Activated naive CD4-positive, alpha-beta T cell treated with anti-CD3 and anti-CD28 coated beads for 36 hours (primary cell): ENCODE results near the gene DISP3. TPM values are rescaled to one million over a fixed set of nuclear protein-coding genes. Genes with fewer than 3 reads are reported as not detected.

Source experiments
- CTCF ChIA-PET: fragments of 350-600 bp; sonication (Branson Sonifier 250); formaldehyde crosslinking; loops from one replicate; lab custom pipeline; 2021; ENCODE audit warnings: antibody characterized with exemption; lab: Charles Lee
- DNase-seq: peaks from one replicate; pipeline ENCODE4 v3.0.0-alpha.2; 2020
- H3K27ac Mint-ChIP-seq: one replicate; pipeline ENCODE4 v1.8.0; 2021; ENCODE audit warnings: mild to moderate bottlenecking, mixed read lengths
- H3K27me3 Mint-ChIP-seq: one replicate; pipeline ENCODE4 v1.8.0; 2021; ENCODE audit warnings: low read depth, mixed read lengths
- H3K36me3 Mint-ChIP-seq: one replicate; pipeline ENCODE4 v1.8.0; 2021; ENCODE audit warnings: low read depth, mixed read lengths
- H3K4me1 Mint-ChIP-seq: one replicate; pipeline ENCODE4 v1.8.0; 2021; ENCODE audit warnings: low read depth, mixed read lengths
- H3K4me3 Mint-ChIP-seq: one replicate; pipeline ENCODE4 v1.8.0; 2021; ENCODE audit warnings: mild to moderate bottlenecking, moderate library complexity, mixed read lengths
- H3K9me3 Mint-ChIP-seq: one replicate; pipeline ENCODE4 v1.8.0; 2021; ENCODE audit warnings: mixed read lengths
- intact Hi-C: fragments of 100-400 bp; cut with micrococcal nuclease; formaldehyde crosslinking; loops from one replicate; pipeline ENCODE4 v1.15.1; 2023
- total RNA-seq, 2 experiments: library from RNA; stranded (reverse); gene quantifications; one replicate each; pipeline ENCODE4 v1.2.3, GENCODE V29; 2021

DISP3 gene
- total RNA-seq, 2 experiments from 2014 or later, result 0.07 to 0.17 TPM

DNA sequence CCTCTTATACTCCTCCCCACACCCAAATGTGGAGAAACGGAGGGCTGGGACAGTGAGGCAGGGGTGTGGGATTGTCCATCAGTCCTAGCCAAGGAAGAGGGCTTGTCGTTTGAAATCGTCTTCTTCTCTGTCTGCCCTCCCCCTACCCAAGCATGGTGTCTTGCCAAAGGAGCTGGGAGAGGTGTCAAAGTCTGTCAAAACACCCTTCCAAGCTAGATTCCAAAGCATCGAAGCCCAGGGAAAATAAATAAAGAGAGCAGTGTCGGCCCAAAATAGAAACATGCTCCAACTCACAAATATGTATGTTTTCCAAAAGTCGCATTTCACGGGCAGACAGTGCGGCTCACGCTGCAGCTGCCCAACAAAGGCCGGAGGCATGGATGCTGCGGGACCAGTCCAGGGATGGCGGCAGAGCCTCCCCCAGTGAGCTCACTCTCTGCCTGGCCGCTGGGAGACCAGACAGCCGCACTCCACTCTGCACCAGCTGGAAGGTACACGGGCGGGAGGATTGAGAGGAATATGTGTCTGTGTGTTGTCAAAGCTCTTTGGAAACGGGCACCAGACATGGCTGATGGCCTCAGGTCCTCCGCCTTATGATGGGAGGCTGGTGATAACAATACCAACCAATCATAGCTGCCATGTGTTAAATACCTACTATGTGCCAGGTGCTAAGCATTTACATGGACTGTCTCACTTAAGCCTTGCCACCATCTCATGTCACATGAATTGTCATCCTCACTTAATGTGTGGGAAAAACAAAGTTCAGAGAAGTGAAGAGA is 3.9 kb downstream of the DISP3 start:
- no peak overlapping the region for H3K4me3 Mint-ChIP-seq
- CTCF ChIA-PET, result no interaction called here
- no peak overlapping the region for H3K27ac Mint-ChIP-seq
- H3K27me3 Mint-ChIP-seq, result peaks cover 20% of the 10 kb centered on the region
- no peaks in the 10 kb centered on the region for H3K36me3 Mint-ChIP-seq
- no peak for DNase-seq
- no peaks in the 10 kb centered on the region for H3K9me3 Mint-ChIP-seq
- H3K4me1 Mint-ChIP-seq, result peaks cover 11% of the 10 kb centered on the region
- intact Hi-C loops, result no loop called here

DNA sequence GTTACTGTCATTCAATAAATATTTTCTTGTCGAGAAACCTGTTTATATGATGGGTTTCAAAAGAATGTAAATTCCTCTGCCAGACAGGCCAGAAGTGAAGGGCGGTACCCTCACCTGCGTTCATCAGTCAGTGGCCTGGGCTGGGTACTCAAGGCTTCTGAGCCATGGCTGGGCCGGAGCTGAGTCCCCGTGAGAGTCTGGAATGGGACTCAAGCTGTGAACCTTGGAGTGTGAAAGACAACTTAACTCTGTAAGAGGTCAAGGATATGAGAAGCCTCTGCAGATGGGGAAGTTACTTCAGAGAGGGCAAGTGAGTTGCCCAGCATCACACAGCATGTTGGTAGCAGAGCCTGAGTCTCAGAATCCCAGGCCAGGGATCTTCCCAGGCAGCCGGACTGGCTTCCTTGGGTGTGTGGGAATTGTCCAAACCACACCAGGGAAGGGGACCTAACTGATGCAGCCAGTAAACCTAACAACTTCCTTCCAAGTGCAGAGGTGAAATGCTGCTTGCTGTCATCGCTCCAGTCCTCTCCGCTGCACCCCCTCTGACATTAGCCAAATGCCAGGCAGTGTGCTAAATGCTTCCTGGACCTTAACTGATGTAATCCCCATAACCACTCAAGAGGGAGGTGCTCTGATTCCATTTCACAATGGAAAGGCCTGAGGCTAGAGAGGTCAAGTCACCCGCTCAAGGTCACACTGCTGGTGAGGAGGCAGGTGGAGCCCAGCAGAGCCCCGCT is 4.8 kb downstream of the DISP3 start:
- H3K4me1 Mint-ChIP-seq, result peaks cover 11% of the 10 kb centered on the region
- DNase-seq, result no peak
- peaks cover 20% of the 10 kb centered on the region for H3K27me3 Mint-ChIP-seq
- H3K27ac Mint-ChIP-seq, result no peak overlapping the region
- no peaks in the 10 kb centered on the region for H3K9me3 Mint-ChIP-seq
- no peaks in the 10 kb centered on the region for H3K36me3 Mint-ChIP-seq
- CTCF ChIA-PET, result no interaction called here
- intact Hi-C loops, result no loop called here
- no peak overlapping the region for H3K4me3 Mint-ChIP-seq

DNA sequence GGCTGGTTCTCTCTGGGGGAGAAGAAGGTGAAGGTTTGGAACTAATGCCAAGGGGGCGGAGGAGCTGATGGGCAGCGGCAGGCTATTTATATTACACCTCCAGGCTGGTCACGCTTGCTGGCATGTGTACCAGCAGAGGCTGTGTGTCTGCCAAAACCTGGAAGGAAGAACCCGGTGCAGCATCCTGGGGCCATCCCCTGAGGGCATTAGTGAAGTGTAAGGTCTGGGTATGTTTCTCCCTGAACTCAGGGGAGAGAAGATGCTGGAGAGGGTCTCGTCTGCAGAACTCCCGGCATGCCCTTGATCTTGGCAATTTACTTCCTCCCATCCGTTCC is 5.3 kb downstream of the DISP3 start:
- Mint-ChIP-seq H3K27ac (no peak overlapping the region), H3K36me3 (no peaks in the 10 kb centered on the region), H3K4me1 (peaks cover 11% of the 10 kb centered on the region), H3K9me3 (no peaks in the 10 kb centered on the region), H3K27me3 (peaks cover 20% of the 10 kb centered on the region), H3K4me3 (no peak overlapping the region)
- intact Hi-C loops, result no loop called here
- DNase-seq, result no peak
- CTCF ChIA-PET, result no interaction called here

DNA sequence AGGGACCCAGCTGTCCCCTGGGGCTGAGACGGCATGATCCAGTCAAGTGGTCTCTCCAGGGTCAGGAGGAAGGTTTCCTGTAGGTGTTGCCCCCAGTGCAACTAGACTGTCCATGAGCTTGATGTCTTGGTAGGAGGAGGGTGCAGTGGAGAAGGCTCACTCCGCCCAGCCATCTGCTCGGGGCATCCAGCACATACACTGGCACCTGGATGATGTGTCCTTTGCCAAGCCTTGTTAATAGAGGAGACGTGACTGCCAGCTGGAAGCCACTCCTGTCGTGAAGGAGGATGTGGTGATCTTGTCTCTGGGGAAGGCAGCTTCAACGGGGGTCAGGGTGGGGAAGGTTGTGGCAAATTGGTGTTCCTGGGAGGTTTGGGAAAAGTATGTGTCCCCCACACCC is 6.2 kb downstream of the DISP3 start:
- CTCF ChIA-PET, result no interaction called here
- H3K4me1 Mint-ChIP-seq, result peaks cover 8% of the 10 kb centered on the region
- H3K9me3 Mint-ChIP-seq, result no peaks in the 10 kb centered on the region
- DNase-seq, result no peak
- no peak overlapping the region for H3K4me3 Mint-ChIP-seq
- intact Hi-C loops, result no loop called here
- no peak overlapping the region for H3K27ac Mint-ChIP-seq
- H3K27me3 Mint-ChIP-seq, result peaks cover 19% of the 10 kb centered on the region
- H3K36me3 Mint-ChIP-seq, result no peaks in the 10 kb centered on the region

DNA sequence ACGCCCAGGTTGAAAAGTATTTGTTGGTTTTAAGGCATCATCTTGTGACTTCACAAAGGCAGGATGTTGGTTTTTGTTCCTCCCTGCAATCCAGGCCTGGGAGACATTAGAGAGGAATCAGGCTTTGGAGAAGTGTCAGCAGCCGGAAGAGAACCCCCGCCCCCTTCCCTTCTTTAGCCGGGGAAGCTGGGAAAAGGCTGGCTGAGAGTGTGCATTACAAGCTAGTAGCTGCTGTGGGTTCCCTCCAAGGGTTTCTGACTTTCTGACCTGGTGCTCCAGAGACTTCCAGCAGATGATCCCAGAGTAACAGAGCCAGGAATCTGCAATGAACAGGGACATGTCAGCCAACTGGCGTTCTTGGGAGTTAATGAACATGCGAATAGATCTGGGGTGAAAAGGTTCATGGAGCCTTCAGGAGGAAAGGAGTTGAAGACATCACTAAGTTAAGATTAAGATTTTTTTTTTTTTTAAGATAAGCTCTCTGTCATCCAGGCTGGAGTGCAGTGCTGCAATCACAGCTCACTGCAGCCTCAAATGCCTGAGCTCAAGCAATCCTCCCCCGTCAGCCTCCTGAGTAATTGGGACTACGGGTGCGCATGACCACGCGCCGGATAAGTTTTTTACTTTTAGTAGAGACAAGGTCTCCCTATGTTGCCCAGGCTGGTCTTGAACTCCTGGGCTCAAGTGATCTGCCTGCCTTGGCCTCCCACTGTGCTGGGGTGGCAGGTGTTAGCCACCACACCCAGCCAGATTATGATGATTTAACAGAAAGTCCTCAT is 7.5 kb downstream of the DISP3 start:
- no peak overlapping the region for H3K27ac Mint-ChIP-seq
- DNase-seq, result no peak
- intact Hi-C loops, result no loop called here
- H3K9me3 Mint-ChIP-seq, result no peaks in the 10 kb centered on the region
- H3K4me1 Mint-ChIP-seq, result no peaks in the 10 kb centered on the region
- CTCF ChIA-PET, result no interaction called here
- H3K27me3 Mint-ChIP-seq, result peaks cover 8% of the 10 kb centered on the region
- H3K4me3 Mint-ChIP-seq, result no peak overlapping the region
- no peaks in the 10 kb centered on the region for H3K36me3 Mint-ChIP-seq

DNA sequence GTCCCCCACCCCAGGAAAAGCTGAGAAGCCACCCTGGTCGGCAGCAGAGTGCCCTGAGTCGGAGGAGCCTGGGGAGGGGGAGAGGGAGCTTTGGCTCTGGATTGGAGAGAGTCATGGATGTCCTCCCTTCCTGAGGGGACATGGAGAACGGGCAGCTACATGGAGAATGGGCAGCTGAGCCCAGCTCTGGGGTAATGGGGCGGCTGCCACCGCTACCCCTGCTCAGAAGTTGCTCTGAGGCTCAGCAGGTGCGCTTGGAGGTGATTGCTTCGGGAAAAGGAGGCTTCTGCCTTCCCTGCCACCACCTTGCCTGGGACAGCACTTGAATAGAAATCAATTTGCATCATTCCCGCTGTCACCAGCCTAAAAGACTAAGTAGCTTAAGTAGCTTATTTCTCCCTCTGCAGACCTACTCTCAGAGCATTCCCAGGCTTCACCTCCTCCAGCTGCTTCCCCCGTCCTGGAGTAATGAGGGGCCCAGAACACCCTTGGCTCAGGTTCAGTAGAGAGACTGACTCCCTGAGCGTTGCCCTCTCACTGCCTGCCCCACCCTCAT is 8.3 kb downstream of the DISP3 start:
- no peak for DNase-seq
- Mint-ChIP-seq H3K4me1 (no peaks in the 10 kb centered on the region), H3K27me3 (peaks cover 2% of the 10 kb centered on the region), H3K4me3 (no peak overlapping the region), H3K9me3 (no peaks in the 10 kb centered on the region), H3K27ac (no peak overlapping the region), H3K36me3 (no peaks in the 10 kb centered on the region)
- intact Hi-C loops, result no loop called here
- CTCF ChIA-PET, result interaction anchor here (0.9 kb wide), 1 partner anchor 8 kb away, joined by 4 read pairs; the partner anchor contains the start of gene DISP3

DNA sequence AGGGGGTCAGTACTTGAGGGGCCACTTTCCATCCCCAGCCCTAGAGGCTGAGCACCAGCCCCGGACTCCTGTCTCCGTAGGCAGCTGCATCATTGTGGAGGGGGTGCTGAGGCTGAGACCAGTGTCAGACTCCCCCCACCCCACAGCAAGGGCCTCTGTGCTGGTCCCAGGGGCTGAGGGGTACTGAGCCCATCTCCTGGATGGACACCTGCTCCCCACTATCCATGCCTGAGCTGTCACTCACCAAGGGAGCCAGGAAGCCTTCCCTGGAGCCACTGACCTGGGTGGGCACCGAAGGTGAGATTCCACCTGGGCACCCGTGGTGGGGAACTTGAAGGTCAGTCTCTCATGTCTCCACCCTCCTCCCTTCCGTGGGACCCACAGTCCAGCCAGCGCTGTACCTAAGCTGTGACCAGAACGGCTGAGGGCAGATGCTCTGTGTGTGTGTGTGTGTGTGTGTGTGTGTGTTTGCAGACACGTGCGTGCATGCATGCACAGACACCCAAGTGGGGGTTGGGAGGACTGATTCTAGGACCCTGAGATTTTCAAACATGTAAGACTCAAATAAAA is 9.3 kb downstream of the DISP3 start:
- DNase-seq, result no peak
- peaks cover 2% of the 10 kb centered on the region for H3K27me3 Mint-ChIP-seq
- CTCF ChIA-PET, result no interaction called here
- H3K27ac Mint-ChIP-seq, result no peak overlapping the region
- no peak overlapping the region for H3K4me3 Mint-ChIP-seq
- H3K36me3 Mint-ChIP-seq, result no peaks in the 10 kb centered on the region
- H3K9me3 Mint-ChIP-seq, result no peaks in the 10 kb centered on the region
- intact Hi-C loops, result no loop called here
- H3K4me1 Mint-ChIP-seq, result no peaks in the 10 kb centered on the region

DNA sequence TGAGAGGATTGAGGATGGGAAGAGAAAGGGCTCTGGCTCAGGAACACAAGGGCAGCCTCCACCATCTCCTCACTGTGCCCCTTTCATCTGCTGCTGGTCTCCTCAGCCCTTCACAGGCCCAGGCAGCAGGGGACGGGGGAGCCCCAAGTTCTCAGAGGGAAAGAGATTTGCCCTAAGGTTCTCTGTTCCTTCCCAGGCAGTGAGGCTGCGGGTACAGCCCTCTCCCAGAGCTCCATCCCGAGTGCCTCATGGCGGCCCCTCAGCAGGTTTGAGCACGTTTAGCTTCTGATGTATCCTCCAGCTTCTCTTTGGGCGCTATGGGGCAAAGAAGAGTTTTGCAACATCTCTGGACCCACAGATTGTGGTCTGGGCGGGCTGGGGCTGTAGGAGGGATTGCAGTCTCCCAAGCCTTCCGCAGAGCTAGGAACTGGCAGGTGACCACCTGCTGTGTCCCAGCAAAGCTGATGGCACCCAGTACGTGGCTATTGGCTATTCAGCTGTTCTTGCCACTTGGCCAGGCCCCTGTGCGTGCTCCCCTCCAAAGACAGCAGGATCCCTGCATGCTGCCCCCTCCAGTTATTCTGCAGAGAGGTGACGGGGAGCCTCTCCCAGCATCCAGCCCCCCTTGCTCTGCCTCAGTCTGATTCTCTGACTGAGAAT is 10.1 kb downstream of the DISP3 start:
- Mint-ChIP-seq H3K27ac (no peak overlapping the region), H3K9me3 (peaks cover 3% of the 10 kb centered on the region), H3K27me3 (peaks cover 2% of the 10 kb centered on the region), H3K4me1 (no peaks in the 10 kb centered on the region), H3K36me3 (no peaks in the 10 kb centered on the region), H3K4me3 (no peak overlapping the region)
- DNase-seq, result no peak
- intact Hi-C loops, result no loop called here
- CTCF ChIA-PET, result no interaction called here

DNA sequence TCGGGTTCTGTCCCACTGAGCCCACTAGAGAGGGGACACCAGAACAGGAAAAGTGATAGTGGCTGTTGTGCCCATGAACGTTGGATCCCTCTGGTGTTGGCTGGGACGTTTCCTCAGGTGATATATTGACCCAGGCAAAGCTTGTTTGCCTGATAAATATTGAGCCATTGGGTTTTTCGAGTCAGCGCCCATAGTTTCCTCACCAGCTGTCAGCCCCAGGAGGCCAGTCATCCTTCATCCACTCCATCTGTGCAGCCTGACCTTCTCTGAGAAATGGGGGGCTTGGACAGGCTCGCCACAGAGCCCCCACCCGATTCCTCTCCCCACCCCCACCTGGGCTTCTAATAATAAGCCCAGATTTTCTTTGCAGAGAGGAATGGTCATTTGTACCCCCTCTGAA is 13.3 kb downstream of the DISP3 start:
- Mint-ChIP-seq H3K36me3 (no peaks in the 10 kb centered on the region), H3K27me3 (no peaks in the 10 kb centered on the region), H3K9me3 (peaks cover 3% of the 10 kb centered on the region), H3K4me1 (no peaks in the 10 kb centered on the region), H3K4me3 (no peak overlapping the region), H3K27ac (no peak overlapping the region)
- no peak for DNase-seq
- intact Hi-C loops, result no loop called here
- CTCF ChIA-PET, result no interaction called here

DNA sequence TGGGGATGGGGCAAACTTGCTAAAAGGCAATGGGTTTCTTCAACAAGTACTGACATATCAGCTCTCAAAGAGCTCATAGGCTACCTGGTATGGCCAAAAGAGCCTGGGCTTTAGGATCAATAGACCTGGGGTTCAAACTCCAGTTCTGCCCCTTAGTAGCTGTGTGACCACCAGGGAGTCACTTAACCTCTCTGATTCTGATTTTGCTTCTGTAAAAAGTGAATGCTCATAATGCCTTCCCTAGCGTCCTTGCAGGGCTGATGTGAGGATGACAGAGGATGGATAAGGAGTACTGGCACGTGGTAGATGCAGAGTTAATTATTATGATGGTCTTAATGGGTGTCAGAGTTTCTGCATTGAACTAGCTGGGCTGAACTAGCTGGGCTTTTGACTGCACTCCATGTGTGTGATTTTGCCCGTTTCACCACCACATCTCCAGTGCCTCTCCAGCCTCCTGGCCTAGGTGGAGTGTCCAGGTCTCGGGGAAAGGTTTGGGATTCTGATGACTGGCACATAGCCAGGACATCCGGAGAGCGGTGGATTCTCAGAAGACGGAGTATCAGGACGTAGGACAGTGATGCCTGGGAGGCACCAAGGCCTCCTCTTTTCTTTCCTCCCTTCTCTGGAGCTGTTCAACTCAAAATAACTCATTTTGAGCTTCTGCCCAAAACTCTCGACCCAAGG is 15.2 kb downstream of the DISP3 start:
- Mint-ChIP-seq H3K9me3 (peaks cover 3% of the 10 kb centered on the region), H3K4me1 (no peaks in the 10 kb centered on the region), H3K4me3 (no peak overlapping the region), H3K27me3 (no peaks in the 10 kb centered on the region), H3K36me3 (no peaks in the 10 kb centered on the region), H3K27ac (no peak overlapping the region)
- CTCF ChIA-PET, result no interaction called here
- DNase-seq, result no peak
- intact Hi-C loops, result no loop called here

DNA sequence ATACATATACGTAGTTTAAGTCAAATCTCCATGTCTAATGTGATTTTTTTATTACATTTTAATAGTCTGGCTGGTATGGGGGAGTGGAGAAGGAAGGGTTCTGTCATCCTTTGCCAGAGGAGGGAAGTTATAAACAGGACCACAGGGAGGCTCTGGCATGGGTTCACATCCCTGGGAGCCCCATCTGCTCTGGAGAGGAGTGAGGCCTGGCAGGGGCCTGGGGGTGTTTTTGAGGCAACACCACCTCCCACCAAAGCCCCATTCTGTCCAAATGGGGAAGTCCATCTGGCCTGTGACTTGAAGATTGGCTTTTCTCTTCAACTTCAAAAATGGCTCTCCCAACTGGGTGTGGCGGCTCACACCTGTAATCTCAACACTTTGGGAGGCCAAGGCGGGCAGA is 15.8 kb downstream of the DISP3 start:
- peaks cover 3% of the 10 kb centered on the region for H3K9me3 Mint-ChIP-seq
- CTCF ChIA-PET, result no interaction called here
- no peak overlapping the region for H3K27ac Mint-ChIP-seq
- no peaks in the 10 kb centered on the region for H3K4me1 Mint-ChIP-seq
- no peak overlapping the region for H3K4me3 Mint-ChIP-seq
- intact Hi-C loops, result no loop called here
- H3K27me3 Mint-ChIP-seq, result no peaks in the 10 kb centered on the region
- H3K36me3 Mint-ChIP-seq, result no peaks in the 10 kb centered on the region
- DNase-seq, result no peak
